Uterus (tissue), 4 donors: Measurements from ENCODE around the gene ISL2. TPM values are rescaled to one million over a fixed set of nuclear protein-coding genes. Genes with fewer than 3 reads are reported as not detected.

ENCODE experiments used
- DNase-seq, 2 donors: peaks; one replicate each; pipeline ENCODE4 v3.0.0-alpha.2; 2019 to 2020
- H3K27ac ChIP-seq, 2 donors: fragments of 200-600 bp; sonication (generic); 1 replicate in 1 of 2; 2 replicates in 1 of 2; pipeline ENCODE4 v1.5.1; 2016 to 2018
- H3K27me3 ChIP-seq, 2 donors: fragments of 200-600 bp; sonication (generic); one replicate each; pipeline ENCODE4 v1.5.1; 2018 to 2019; ENCODE audit warnings: control low read depth in 1 of 2
- H3K36me3 ChIP-seq, 2 donors: fragments of 200-600 bp; sonication (generic); one replicate each; pipeline ENCODE4 v1.5.1; 2019; ENCODE audit warnings: control low read depth in 1 of 2
- H3K4me1 ChIP-seq, 2 donors: fragments of 200-600 bp; sonication (generic); one replicate each; pipeline ENCODE4 v1.5.1; 2018 to 2019; ENCODE audit warnings: control low read depth in 1 of 2
- H3K4me3 ChIP-seq, 2 donors: fragments of 200-600 bp; sonication (generic); 1 replicate in 1 of 2; 2 replicates in 1 of 2; pipeline ENCODE4 v1.5.1; 2018 to 2019; ENCODE audit warnings: mild to moderate bottlenecking in 1 of 2
- H3K9me3 ChIP-seq, 2 donors: fragments of 200-600 bp; sonication (generic); one replicate each; pipeline ENCODE4 v1.5.1; 2019; ENCODE audit warnings: control low read depth in 1 of 2
- POLR2A ChIP-seq, 2 donors: fragments of 450-650 bp; IDR thresholded peaks; one replicate each; pipeline ENCODE4 v1.6.1; 2016; ENCODE audit warnings: antibody characterized with exemption in 2 of 2, mild to moderate bottlenecking in 1 of 2, moderate library complexity in 1 of 2
- intact Hi-C: fragments of 100-400 bp; cut with DNase I; formaldehyde crosslinking; loops from one replicate; pipeline ENCODE4 v1.15.1; 2023; ENCODE audit warnings: low total_unique reads
- total RNA-seq, 4 donors: library from RNA; depleted of rRNA in 3 of 4; stranded (reverse); fragments of >200 nt in 3 of 4; gene quantifications; one replicate each; pipeline versions ENCODE4 v1.1.0 to v1.2.4, GENCODE V29; 2014 to 2023
- TF ChIP-seq, protein P1 (sequence below), 4 experiments: fragments of 200-600 bp in 2 of 4; fragments of 450-650 bp in 2 of 4; sonication (generic) in 2 of 4; IDR thresholded peaks; one replicate each; pipeline ENCODE4 v1.5.1; 2016 to 2019; ENCODE audit warnings: antibody characterized with exemption in 4 of 4, mild to moderate bottlenecking in 2 of 4, moderate library complexity in 1 of 4
- donor health status: DM: yes; HTN: yes; CAD: no.

Gene ISL2
- total RNA-seq, 4 donors from 2014 or later = 0.48 TPM; not detected in 3

DNA sequence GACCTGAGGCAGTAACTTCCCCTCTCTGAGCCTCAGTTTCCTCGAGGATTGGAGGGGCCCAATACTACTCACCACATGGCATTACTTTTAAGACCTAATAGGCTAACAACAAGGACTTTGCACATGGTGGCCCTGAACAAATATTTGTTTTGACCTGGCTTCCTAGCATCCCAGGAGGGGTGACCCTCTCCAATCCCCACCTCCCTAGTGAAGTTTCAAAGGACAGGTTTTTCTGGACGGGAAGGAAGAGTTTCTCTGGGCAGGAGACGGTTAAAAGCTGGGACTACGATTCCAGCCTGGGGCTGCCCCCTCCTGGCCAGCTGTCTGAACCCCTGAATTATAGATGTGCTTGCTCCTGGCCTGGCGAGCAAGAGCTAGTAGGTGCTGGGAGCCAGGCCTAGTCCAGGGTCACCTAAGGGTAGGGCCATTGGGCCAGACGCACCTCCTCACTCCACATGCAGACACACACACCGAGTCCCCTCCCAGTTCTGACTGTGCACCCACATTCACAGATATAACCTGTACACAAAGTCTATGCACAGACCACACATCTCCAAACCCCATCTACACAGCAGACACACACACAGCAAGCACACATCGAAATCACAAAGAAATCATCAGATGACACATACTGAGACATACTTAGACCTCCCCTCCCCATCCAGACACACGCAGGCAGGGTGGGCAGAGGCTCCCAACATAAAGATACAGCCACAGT, 2.7 kb upstream of the ISL2 start:
- H3K27ac ChIP-seq = no peak overlapping the region
- H3K27me3 ChIP-seq = peaks cover 31 to 41% of the 10 kb centered on the region in 2 donors
- DNase-seq = no peak
- H3K4me1 ChIP-seq = peaks cover 0 to 13% of the 10 kb centered on the region in 2 donors
- intact Hi-C loops = no loop called here
- H3K36me3 ChIP-seq = no peaks in the 10 kb centered on the region
- H3K9me3 ChIP-seq = no peaks in the 10 kb centered on the region
- no peak for TF ChIP-seq POLR2A (IDR thresholded peaks at IDR 0.05)
- TF ChIP-seq, protein P1, sequence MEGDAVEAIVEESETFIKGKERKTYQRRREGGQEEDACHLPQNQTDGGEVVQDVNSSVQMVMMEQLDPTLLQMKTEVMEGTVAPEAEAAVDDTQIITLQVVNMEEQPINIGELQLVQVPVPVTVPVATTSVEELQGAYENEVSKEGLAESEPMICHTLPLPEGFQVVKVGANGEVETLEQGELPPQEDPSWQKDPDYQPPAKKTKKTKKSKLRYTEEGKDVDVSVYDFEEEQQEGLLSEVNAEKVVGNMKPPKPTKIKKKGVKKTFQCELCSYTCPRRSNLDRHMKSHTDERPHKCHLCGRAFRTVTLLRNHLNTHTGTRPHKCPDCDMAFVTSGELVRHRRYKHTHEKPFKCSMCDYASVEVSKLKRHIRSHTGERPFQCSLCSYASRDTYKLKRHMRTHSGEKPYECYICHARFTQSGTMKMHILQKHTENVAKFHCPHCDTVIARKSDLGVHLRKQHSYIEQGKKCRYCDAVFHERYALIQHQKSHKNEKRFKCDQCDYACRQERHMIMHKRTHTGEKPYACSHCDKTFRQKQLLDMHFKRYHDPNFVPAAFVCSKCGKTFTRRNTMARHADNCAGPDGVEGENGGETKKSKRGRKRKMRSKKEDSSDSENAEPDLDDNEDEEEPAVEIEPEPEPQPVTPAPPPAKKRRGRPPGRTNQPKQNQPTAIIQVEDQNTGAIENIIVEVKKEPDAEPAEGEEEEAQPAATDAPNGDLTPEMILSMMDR (IDR thresholded peaks at IDR 0.05) = no peak
- no peak overlapping the region for H3K4me3 ChIP-seq

GRCh38 chr15:76334438-76335306, 1.9 kb upstream of the ISL2 start:
- no peak overlapping the region for H3K27ac ChIP-seq
- DNase-seq = no peak
- intact Hi-C loops = no loop called here

GRCh38 chr15:76335307-76336253, 993 bp upstream of the ISL2 start:
- Histone ChIP-seq H3K27me3 (peaks cover 48 to 58% of the 10 kb centered on the region in 2 donors), H3K9me3 (no peaks in the 10 kb centered on the region), H3K4me1 (peaks cover 0 to 25% of the 10 kb centered on the region in 2 donors), H3K27ac (no peak overlapping the region), H3K36me3 (no peaks in the 10 kb centered on the region), H3K4me3 (no peak overlapping the region)
- DNase-seq = no peak
- intact Hi-C loops = no loop called here
- no peak for TF ChIP-seq POLR2A (IDR thresholded peaks at IDR 0.05)
- TF ChIP-seq, protein P1 (IDR thresholded peaks at IDR 0.05) = no peak

More at GRCh38 chr15:76334438-76335306, 1.9 kb upstream of the ISL2 start:
- peaks cover 0 to 16% of the 10 kb centered on the region in 2 donors for H3K4me1 ChIP-seq
- no peak overlapping the region for H3K4me3 ChIP-seq
- no peak for TF ChIP-seq POLR2A (IDR thresholded peaks at IDR 0.05)
- TF ChIP-seq, protein P1 (IDR thresholded peaks at IDR 0.05) = no peak
- H3K36me3 ChIP-seq = no peaks in the 10 kb centered on the region
- H3K27me3 ChIP-seq = peaks cover 39 to 49% of the 10 kb centered on the region in 2 donors
- no peaks in the 10 kb centered on the region for H3K9me3 ChIP-seq

DNA sequence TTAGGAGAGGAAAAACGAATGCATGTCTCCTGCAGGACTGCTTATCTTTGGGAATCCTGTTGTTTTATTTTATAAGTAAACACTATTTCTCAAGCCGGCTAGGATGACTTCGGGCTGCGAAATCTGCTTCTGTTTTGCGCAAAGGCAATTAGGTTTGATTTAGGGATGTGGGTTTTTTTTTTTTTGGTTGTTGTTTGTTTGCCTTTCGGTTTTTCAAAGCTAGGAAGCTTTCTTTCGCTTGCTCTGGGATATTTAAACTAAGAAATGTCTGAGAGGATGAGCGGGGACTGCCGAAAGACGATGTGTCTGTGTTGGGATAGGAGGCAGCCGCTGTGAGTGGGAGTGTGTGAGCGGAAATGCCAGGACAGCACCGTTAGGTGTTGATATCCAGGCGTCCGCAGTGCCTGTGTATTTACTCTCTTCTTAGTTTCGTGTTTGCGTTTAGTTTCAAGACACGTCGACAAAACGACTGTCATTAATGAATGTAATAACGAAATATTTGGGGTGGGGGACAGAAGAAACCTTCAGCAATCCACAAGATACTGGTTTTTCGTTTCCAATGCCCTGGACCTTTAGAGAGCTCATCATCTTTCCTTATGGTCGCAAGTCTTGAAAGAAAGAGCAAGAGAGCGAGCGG, 604 bp downstream of the ISL2 start:
- no peak for DNase-seq
- intact Hi-C loops = no loop called here
- Histone ChIP-seq H3K36me3 (no peaks in the 10 kb centered on the region), H3K27ac (no peak overlapping the region), H3K4me3 (no peak overlapping the region), H3K27me3 (peaks cover 59 to 74% of the 10 kb centered on the region in 2 donors), H3K4me1 (peaks cover 0 to 35% of the 10 kb centered on the region in 2 donors), H3K9me3 (no peaks in the 10 kb centered on the region)
- no peak for TF ChIP-seq POLR2A (IDR thresholded peaks at IDR 0.05)
- TF ChIP-seq, protein P1 (IDR thresholded peaks at IDR 0.05) = no peak
